GM10847 (cell line): ENCODE data around the gene GAB3.

Experiments used
- POLR2A ChIP-seq: IDR thresholded peaks from 2 replicates; pipeline ENCODE4 v1.6.1; 2011; ENCODE audit not compliant: insufficient read length; ENCODE audit errors: extremely low read depth

The GAB3 gene

DNA sequence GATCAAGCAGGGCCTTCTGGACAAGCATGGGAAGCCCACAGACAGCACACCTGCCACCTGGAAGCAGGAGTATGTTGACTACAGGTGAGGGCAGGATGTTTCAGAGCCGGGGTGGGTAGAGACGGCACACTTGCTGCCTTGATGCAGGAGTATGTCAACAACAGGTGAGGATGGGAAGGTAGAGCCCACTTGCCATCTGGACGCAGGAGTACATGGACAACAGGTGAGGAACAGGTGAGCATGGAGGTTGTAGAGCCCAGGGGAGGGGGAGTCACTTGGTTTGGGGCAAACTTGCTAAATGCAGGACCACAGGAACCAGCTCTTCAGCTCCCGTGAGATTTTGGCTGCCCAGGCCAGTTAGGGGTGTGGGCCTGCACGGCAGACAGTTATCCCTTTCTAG lies 23.7 kb upstream of the GAB3 start:
- no peak for TF ChIP-seq POLR2A

DNA sequence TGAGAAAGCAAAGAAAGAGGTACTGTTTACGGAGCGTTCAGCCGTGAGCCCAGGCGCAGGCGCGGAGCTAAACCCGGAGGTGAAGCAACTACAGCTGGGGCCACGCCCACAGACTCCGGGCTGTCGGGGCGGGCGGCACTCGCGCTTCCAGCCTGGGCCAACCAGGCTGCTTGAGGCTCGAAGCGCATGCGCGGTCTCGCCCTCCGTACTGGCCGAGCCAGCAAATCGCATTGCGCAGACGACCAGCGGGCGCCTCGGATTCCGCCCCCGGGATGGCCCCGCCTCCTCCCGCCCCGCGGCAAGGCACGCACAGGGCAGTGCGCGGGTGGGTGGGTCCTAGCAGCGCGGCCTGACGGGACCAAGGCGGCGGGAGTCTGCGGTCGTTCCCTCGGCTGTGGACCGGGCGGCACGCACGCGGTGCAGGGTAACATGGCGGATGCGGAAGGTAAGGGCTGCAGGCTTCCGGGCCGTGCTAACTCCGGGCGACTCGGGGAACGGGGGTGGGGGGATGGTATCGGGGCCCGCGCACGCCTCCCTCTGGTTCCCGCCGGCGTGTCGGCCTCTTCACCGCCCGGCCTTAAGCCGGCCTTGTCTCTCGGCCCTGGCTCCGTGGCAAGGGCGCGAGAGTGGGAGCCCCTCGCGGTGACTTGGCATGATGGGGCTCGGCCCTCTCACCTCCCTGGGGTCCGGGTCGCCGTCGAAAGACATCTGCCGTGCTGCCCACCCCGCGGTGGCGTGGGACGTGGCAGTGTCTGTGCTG lies 11.8 kb upstream of the GAB3 start, which contains the start of gene DKC1:
Gene DKC1 (plus strand): TSS at position 328 of the 760 bp plus-strand sequence. CDS start 102 bp downstream, at position 430.
- peak; percentile 72 for TF ChIP-seq POLR2A

DNA sequence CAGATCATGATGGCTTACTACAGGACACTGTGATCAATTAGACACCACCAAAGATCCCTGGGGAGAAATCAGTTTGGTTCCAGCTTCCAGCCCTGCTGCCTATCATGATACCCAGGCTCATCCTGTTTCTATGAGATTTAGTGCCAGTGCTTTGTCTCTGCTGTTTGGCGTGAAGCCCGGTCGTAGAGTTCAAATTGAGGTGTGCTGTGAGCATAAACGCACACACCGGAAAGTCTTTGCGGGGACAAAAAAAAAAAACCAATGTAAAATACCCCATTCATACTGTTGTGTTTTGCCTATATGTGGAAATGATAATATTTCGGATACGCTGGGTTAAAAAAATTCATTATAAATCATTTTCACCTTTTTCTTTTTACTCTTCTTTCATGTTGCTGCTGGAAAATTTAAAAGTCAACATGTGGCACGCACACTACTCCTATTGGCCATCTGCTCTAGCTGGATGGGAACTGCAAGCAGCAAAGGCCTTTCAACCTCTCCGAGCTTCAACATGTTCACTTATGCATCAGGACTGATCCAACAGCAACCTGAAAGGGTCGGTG lies 11.2 kb upstream of the GAB3 start:
- no peak for TF ChIP-seq POLR2A

DNA sequence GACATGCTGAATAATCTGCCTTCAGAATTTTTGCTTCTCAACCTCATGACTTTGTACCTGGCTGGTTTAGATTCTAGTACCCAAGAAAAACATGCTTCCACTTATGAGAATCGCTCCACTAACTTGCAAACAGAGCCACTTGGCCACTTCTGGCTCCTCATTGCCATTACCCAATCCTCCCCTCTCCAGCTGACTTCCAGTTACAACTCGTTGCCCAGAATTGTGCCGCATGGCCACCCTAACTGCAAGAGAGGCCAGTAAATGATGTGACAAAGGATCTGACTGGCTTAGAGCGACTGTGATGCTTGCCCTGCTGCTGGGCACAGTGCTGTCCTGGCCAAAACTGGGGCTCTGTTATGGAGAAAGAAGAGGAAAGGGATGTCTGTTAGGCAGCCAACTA lies 7.8 kb upstream of the GAB3 start:
- TF ChIP-seq POLR2A: no peak

DNA sequence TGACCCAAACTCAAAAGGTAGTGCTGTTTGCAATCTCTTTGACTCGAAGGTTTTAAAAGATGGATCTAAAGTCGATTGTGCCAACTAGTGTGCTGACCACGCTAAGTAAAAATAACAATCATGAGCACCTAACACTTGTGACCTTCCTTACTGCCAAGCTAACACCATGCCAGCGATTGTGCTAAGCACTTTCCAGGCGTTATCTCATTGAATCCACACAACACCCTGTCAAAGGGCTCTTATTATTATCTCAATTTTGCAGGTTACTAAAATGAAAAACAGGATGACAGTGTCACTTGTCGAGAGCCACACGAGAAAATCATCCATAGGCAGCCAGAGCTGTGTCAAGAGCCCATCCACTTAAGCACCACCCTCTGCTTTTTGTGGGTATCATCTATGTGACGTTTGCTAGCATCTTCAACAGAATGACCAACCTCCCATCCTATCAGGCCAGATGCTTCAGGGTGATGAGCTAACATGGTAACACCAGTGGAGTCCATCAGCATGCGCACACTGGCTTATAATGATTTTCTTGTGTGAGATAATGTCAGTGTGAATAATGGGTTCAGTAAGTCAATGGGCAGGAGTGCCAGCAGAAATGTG lies 893 bp upstream of the GAB3 start:
- no peak for TF ChIP-seq POLR2A

DNA sequence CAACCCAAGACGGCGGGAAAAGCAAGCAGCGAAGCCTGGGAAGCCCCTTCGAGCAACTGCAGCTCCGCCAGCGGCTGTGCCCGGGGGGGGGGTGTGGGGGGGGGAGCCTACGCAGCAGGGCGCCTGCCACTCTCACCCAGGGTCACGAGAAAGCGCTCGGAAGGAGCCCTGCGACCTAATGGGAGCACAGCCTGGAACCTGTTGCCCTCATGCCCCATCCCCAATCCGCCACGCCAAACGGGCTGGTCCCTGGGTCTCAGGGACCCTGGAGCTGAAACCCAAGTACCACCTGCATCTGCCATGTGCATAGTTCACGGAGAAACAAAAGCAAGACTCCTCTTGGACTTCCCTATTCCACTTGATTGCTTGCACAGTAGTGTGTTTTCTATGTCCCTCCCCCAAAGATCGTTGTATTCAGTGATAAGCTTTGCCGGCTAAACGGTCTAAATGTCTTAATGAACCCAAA lies 359 bp upstream of the GAB3 start:
- no peak for TF ChIP-seq POLR2A

DNA sequence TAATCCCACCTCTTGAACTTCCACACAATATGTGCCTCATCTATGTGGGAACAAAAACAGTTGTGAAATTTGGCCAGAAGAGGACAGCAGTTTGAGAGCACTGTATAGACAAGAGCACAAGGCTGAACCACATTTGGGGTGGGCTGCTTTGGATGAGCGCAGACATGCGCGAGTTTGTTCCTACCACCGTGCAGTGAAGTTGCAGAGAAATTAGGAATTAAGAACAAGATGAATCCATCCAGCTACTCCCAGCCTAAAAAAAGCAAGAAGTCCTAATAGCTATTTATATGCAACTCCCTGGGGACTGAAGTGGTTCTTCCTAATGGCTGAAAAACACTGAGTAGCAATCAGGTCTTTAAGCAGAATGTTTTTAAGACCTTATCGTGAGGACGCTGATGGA lies 1.0 kb downstream of the GAB3 start:
- no peak for TF ChIP-seq POLR2A

DNA sequence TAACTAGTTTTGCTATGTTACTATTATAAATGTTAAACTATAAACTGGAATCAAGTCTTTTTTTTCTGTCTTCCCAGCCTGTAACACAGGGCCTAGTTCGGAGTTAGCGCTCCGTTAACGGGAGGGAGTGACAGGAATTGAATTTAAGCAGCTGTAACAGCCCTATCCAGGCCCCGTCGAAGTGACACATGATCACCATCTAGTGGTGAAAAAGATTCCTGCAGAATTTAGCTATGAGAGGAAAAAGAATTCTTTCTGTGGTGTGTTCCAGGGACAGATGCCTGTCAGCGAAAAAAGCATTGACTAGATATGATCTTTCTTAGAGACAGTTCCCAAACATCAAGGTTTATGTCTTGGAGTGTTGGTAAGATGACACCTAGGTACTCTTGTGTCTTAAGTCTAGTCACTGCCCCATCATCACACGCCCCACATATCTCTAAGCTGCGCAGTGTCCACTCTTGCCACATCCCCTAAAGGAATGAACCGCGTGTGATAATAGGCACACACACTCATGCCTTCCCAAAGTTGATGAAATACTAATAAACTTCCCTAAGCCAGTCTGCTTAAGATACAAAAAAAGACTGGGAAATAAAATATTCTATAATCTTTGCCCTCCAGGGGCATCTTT lies 2.1 kb downstream of the GAB3 start:
- no peak for TF ChIP-seq POLR2A

DNA sequence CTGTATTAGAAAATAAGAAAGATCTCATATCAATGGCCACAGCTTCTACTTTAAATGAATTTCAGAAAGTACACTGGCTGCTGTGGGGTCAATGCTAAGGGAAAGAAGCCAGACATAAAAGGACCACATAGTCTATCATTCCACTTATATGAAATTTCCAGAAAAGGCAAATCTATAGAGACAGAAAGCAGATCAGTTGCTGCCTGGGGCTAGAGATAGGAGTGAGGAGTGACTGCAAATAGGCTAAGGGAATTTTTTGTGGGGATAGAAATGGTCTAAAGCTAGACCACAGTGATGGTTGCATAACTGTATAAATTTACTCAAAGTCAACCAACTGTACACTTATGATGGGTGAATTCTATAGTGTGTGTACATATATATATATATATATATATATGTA lies 8.3 kb downstream of the GAB3 start:
- no peak for TF ChIP-seq POLR2A

DNA sequence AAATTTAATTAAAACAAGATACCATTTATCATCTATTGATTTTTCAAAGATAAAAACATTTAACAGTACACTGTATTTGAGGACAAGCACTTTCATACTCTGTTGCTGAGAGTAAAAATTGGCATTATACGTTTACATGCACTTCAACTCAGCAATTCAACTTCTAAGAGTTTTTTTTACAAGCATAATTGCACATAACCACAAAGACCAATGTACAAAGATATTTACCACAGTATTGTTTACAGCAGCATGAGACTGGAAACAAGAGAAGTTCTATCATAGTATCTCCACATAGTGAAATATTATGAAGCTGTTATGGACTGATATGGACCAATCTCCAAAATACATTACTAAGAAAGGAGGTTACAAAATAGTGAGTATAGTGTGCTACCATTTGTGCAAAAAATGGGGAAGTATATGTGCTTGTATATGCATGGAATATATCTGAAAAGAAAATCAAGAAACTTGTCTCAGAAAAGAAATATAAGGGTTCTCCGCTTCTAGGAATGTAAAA lies 10.9 kb downstream of the GAB3 start:
- no peak for TF ChIP-seq POLR2A

DNA sequence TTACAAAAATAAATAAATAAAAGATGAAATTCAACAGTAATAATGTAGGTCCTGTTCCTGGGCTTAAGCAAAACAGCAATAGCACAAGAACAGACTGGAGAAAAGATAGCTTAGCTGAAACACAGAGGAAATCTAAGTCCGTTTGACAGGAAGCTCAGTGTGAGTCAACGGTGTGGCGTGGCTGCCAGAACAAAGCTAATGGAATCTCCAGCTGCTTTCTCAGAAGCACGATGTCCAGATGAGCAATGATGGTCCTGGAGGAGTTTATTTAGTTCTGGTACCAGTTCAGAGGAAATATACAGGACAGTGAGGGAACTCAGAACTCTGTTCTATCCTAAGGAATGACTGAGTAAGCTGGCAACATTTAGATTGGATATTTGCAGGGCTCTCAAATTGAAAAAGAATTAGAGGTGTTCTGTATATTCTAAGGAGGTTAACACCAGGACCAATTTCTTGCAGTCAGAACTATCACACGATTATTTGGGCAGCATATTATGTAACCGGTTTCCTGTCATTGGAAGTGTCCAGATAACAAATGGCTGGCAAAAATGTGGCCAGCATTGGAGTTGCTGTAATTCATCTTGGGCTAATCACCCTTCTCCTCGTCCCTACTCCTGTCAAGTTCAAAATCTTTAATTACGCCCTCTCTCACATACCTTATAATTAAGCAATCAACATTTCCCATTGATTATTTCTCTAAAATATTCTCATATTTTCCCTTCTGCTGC lies 12.7 kb downstream of the GAB3 start:
- no peak for TF ChIP-seq POLR2A

DNA sequence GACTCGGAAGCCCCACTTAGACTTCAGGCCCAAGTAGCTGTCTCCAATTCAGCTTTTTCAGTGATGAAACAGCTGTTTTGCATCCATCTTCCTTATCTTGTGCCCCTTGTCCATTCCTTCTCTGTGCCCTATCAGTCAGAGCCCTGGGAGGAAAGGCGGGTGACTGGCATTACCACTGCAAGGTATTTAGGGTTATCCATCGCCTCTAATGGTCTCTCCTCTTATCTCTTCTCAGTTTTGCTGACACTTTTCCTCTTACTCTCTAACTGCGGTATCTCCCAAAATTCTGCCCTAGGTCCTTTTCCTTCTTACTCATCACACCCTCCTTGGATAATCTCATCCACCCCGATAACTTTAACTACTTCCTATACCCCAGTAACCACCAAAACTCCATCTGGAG lies 13.7 kb downstream of the GAB3 start:
- TF ChIP-seq POLR2A: no peak

DNA sequence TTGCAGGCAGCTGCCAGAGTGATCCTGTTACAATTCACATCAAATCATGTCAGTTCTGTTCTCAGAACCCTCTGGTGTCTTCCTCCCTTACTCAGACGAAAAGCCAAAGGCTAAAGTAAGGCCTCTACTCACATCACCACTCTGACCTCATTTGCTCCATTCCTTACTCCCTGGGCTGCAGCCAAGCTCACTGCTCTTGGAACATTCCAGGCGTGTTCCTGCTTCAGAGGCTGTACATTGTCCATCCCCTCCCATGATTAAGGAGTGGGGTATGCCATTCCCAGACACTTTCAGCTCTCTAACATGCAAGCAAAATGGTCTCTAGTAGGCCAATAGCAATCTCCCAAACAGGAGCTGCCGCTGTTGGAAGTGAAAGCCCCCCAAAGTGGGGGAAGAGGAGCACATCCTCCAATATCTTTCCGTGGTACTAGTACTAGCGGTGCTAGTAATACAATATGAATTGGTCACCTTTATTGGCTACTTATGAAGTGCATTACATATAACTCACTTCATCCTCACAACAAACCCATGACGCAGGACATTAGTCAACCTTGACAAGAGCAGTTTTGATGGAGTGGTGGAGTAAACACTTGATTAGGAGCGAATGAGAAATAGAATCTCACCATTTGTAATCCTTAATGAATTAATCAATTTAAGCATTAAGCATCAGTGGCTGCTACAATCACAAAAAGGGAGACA lies 15.0 kb downstream of the GAB3 start:
- no peak for TF ChIP-seq POLR2A

DNA sequence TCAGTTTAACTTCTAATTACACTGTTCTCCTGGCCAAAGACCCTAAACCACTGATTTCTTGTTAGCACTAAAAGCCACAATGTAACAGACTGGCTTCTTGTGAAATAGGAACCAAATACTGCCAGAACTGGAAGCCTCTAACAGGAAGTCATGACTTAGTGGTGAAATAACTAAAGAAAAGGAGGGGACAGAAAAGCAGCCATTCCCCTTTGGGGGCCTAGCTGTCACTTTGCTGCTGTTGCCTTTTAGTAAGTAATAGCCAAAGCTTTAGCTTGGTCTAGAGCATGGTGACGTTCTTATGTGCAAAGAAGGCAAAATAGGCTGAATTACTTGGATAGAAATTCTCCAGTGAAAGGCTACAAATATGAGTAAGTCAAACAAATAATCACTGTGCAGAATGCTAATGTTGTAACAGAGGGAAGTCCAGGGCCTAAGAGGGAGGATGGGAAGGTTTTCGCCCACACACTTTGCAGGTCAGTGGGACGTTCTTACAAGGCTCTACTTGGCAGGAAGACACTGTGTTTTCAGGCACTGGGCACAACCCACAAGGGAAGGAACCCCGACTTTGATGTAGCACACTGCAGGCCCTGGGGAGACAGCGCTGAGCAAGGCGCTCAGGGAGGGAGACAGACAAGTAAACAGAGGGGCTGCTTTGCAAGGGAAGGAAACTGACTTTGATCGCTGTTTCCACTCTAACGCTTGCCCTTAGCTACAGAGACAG lies 16.7 kb downstream of the GAB3 start:
- no peak for TF ChIP-seq POLR2A
